Dendritic cell treated with granulocyte-macrophage colony-stimulating factor and Interleukin-4, amounts not matched to agents 40 ng/mL and 50 ng/mL, for 4 days (primary cell): ENCODE measurements around the gene DCC.

ENCODE experiments used
- H3K27ac Mint-ChIP-seq: one replicate; pipeline ENCODE4 v1.8.0; 2022; ENCODE audit warnings: mild to moderate bottlenecking, mixed read lengths
- H3K27me3 Mint-ChIP-seq: one replicate; pipeline ENCODE4 v1.8.0; 2022; ENCODE audit warnings: mild to moderate bottlenecking, mixed read lengths
- H3K36me3 Mint-ChIP-seq: one replicate; pipeline ENCODE4 v1.8.0; 2022; ENCODE audit warnings: low read depth, mixed read lengths
- H3K4me1 Mint-ChIP-seq: one replicate; pipeline ENCODE4 v1.8.0; 2022; ENCODE audit warnings: low read depth, mixed read lengths
- H3K4me3 Mint-ChIP-seq: one replicate; pipeline ENCODE4 v1.8.0; 2022; ENCODE audit warnings: mild to moderate bottlenecking, moderate library complexity, mixed read lengths
- H3K9me3 Mint-ChIP-seq: one replicate; pipeline ENCODE4 v1.8.0; 2022; ENCODE audit warnings: mixed read lengths
- intact Hi-C: fragments of 100-400 bp; cut with micrococcal nuclease; formaldehyde crosslinking; loops from one replicate; pipeline ENCODE4 v1.15.0; 2022

Gene DCC

DNA sequence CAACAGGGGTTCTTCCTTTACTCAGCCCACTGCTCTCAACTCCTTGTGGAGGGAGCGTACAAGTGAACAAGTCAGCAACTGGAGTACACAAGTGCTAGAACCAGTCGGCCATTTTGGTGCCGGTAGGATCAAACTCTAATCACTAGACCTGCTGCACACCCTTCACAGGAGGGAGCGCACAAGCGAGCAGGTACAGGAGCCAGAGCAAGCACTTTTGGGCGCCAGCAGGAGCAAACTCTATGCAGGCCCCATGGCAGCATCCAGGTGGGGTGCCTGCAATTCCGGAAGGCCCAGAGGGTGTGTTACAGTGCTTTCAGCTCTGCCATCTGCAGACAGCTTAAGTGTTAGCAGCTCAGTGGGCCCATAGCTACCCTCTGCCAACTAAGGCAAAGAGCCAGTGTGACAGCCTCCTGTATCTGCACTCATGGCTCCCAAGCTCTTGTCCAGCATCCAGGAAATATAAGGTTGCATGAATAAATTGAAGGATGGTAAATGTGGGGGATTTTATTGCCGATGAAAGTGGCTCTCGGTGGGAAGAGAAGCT lies 426.1 kb downstream of the DCC start:
- no peaks in the 10 kb centered on the region for H3K27me3 Mint-ChIP-seq
- H3K36me3 Mint-ChIP-seq, result no peaks in the 10 kb centered on the region
- H3K27ac Mint-ChIP-seq, result no peak overlapping the region
- H3K4me1 Mint-ChIP-seq, result no peaks in the 10 kb centered on the region
- peaks cover 34% of the 10 kb centered on the region for H3K9me3 Mint-ChIP-seq
- intact Hi-C loops, result no loop called here
- H3K4me3 Mint-ChIP-seq, result no peak overlapping the region

DNA sequence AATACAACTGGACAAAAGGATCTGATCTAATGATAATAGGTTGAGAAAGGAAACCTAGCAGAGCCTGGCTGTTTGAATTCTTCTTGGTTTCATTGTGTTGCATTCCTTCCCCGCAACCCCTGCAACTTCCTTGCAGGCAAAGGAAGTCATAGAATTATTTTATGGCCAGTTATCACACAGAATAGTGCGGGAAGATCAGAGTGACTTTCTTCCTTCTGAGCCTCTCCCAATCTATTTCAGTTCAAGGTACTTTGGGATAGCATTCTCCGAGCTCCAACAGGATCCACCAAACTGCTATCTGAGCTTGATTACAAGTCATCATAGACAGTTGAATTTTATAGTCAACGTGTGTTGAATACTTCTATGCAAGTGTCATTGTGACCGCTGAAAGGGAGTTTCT lies 441.1 kb downstream of the DCC start:
- H3K36me3 Mint-ChIP-seq, result no peaks in the 10 kb centered on the region
- no peaks in the 10 kb centered on the region for H3K4me1 Mint-ChIP-seq
- no peaks in the 10 kb centered on the region for H3K27me3 Mint-ChIP-seq
- intact Hi-C loops, result loop anchor here (10.0 kb wide), 1 partner anchor 56 kb away; no protein-coding TSS in a partner anchor
- no peak overlapping the region for H3K27ac Mint-ChIP-seq
- H3K4me3 Mint-ChIP-seq, result no peak overlapping the region
- H3K9me3 Mint-ChIP-seq, result peaks cover 23% of the 10 kb centered on the region

DNA sequence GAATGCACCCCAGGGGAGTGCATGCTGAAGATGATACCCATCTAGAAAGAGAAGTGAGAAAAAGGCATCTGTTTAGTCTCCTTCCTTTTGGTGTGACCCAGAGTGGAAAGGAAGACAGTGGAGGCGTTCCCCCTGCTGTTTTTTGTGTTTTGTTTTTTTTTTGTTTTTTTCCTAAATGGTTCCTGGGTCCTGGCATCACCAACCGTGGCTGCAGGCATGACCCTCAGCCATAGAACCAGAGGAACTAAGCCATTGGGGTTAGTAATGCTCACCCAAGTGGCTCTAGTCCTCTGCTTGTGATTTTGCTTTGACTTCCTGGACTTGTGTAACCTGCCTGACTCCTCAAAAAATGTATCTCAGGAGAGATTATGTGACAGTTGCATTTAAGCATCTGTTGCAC lies 451.3 kb downstream of the DCC start:
- H3K4me1 Mint-ChIP-seq, result no peaks in the 10 kb centered on the region
- no peak overlapping the region for H3K27ac Mint-ChIP-seq
- intact Hi-C loops, result no loop called here

DNA sequence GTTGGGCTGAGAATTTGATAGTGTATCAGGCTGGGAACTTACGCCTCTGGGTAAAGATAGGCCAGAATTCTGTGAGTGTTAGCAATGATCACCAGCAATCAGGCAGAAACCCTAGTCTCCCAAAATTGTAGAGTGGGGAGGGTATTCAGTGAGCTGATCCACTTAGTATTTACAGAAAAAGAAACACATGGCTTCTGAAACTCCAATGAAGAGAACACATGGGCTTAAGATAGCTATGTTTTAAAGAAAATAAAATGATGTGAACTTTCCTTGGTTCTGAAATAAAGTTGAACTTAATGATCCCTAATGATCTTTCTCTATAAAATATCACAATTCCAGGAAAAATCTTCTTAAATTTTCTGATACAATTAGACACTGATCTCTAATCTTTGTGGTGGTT lies 472.8 kb downstream of the DCC start:
- no peaks in the 10 kb centered on the region for H3K36me3 Mint-ChIP-seq
- no peaks in the 10 kb centered on the region for H3K4me1 Mint-ChIP-seq
- no peaks in the 10 kb centered on the region for H3K27me3 Mint-ChIP-seq
- peaks cover 30% of the 10 kb centered on the region for H3K9me3 Mint-ChIP-seq
- H3K27ac Mint-ChIP-seq, result no peak overlapping the region
- no peak overlapping the region for H3K4me3 Mint-ChIP-seq
- intact Hi-C loops, result no loop called here

More for the DNA sequence above, 451.3 kb downstream of the DCC start:
- no peak overlapping the region for H3K4me3 Mint-ChIP-seq
- no peaks in the 10 kb centered on the region for H3K27me3 Mint-ChIP-seq
- no peaks in the 10 kb centered on the region for H3K36me3 Mint-ChIP-seq
- peaks cover 53% of the 10 kb centered on the region for H3K9me3 Mint-ChIP-seq

DNA sequence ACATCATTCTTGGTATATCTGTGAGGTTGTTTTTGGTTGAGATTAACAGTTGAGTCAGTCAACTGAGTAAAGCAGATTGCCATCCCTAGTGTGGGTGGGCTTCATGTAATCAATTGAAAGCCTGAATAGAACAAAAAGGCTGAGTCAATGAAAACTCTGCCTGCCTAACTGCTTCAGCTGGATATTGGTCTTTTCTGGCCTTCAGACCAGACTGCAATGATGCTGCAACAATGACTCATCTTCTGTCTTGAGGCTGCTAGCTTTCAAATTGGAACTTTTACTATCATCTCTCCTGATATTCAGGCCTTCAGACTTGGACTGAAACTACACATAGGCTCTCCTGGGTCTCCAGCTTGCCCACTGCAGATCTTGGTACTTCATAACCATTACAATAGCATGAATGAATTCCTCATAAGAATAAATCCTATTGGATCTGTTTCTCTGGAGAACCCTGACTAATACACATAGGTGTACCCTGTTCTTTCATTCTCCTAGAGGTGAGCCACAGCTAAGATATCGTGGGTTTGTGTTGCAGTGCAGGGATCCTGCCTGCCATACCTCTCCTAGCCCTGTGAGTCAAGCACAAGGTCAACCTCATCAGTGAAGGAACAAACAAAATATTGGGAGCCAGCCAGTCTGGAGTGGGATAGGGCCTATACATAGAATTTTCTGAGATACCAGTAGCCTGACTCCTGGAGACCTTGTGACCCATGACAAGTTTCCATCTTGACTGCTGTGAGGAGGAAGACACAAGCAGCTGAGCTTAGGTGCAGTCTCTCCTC lies 473.8 kb downstream of the DCC start:
- Mint-ChIP-seq H3K4me1 (no peaks in the 10 kb centered on the region), H3K36me3 (no peaks in the 10 kb centered on the region), H3K27me3 (no peaks in the 10 kb centered on the region), H3K4me3 (no peak overlapping the region), H3K27ac (no peak overlapping the region), H3K9me3 (peaks cover 30% of the 10 kb centered on the region)
- intact Hi-C loops, result no loop called here

DNA sequence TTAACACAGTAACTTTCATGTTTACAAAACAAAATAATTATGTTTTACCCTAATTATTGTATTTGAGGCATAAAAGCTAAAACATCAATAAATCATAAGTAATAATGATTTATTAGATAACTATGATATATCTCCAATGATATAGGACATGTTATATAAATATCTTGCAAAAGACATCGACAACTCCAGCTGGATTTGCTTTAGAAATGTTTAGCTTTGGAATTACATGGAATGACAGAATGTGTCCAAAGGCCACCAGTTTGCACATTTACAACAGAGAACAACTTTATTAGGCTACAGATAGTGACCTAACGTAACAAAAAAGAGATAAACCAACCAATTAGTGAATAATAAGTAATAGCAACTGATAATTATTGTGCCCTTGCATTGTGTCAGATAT lies 475.7 kb downstream of the DCC start:
- Mint-ChIP-seq H3K36me3 (no peaks in the 10 kb centered on the region), H3K27me3 (no peaks in the 10 kb centered on the region), H3K4me3 (no peak overlapping the region), H3K9me3 (peaks cover 16% of the 10 kb centered on the region), H3K4me1 (no peaks in the 10 kb centered on the region), H3K27ac (no peak overlapping the region)
- intact Hi-C loops, result no loop called here

DNA sequence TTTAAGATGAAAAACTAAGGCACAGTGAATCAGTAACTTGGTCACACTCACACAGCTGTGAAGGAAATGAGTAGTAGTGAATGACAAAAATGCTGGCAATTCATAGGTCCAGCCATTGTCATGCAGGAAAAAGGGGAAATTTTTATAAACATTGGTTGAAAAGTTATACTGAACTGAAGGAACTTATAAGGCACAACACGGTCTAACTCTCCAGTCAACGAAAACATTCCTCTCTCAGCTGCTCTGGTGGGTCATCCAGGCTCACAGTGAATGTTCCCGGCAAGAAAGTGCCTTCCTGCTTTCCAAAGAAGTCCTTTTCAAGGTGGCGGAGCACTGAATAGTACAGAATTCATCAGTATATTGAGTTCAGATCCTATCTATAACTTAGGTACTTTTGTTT lies 476.1 kb downstream of the DCC start:
- intact Hi-C loops, result no loop called here
- no peaks in the 10 kb centered on the region for H3K36me3 Mint-ChIP-seq
- H3K4me3 Mint-ChIP-seq, result no peak overlapping the region
- H3K27me3 Mint-ChIP-seq, result no peaks in the 10 kb centered on the region
- H3K4me1 Mint-ChIP-seq, result no peaks in the 10 kb centered on the region
- peaks cover 17% of the 10 kb centered on the region for H3K9me3 Mint-ChIP-seq
- H3K27ac Mint-ChIP-seq, result no peak overlapping the region

DNA sequence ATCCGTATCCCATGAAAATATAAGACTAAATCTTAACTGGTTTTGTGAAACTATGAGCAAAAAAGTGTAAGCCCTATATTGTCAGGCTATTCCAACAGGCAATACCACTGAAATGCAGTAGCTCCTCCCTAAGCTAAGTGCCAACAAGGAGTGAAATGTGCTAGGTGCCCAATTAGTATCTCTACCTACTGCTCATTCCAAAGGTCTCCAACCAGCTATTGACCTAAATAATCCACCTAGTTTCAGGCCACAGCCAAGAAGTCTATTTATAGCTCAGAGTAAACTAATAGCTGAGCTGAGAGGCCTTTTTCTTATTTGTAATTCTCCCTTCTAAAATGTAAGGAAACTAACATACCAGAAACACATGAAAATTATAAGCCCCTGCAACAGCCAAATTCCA lies 482.2 kb downstream of the DCC start:
- H3K9me3 Mint-ChIP-seq, result peaks cover 18% of the 10 kb centered on the region
- no peaks in the 10 kb centered on the region for H3K4me1 Mint-ChIP-seq
- intact Hi-C loops, result no loop called here
- H3K4me3 Mint-ChIP-seq, result no peak overlapping the region
- H3K27me3 Mint-ChIP-seq, result no peaks in the 10 kb centered on the region
- no peaks in the 10 kb centered on the region for H3K36me3 Mint-ChIP-seq
- no peak overlapping the region for H3K27ac Mint-ChIP-seq

DNA sequence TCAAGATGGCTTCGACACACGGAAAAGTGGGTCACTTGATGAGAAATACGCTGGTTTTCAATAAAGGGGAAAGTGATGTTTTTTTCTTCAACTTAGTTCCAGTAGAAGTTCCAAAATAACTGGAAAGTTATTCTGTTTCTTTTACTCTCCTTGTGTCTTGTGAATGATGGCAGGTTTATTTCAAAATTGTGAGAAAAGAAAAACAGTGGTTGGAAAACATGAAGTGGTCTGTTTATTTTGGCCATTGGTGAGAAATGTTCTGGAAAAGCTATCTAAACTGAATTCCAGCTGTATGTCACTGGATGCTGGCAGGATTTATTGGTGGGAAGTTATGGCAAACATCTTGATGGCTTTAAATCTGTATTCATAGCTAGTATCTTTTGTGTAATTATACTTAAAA lies 484.1 kb downstream of the DCC start:
- Mint-ChIP-seq H3K4me3 (no peak overlapping the region), H3K4me1 (no peaks in the 10 kb centered on the region), H3K27ac (no peak overlapping the region), H3K36me3 (no peaks in the 10 kb centered on the region), H3K27me3 (no peaks in the 10 kb centered on the region), H3K9me3 (peaks cover 18% of the 10 kb centered on the region)
- intact Hi-C loops, result no loop called here

DNA sequence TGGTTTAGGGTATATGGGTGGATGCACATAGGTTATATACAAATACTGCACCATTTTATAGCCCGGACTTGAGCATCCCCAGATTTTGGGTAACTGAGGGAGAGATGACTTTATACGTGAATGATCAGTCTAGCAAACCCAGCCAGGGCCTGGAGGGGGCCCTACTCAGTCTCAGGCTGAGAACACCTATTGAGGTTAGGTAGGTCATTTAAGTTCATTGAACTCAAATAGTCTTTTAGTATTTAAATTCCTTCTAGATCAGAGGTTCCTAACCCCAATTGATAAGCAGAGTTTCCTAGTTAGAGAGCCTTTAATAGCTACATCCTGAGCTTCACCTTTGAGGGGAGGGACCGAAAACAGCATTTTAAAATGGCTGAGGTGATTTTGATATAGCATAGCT lies 487.0 kb downstream of the DCC start:
- no peaks in the 10 kb centered on the region for H3K27me3 Mint-ChIP-seq
- H3K4me1 Mint-ChIP-seq, result no peaks in the 10 kb centered on the region
- intact Hi-C loops, result no loop called here
- H3K4me3 Mint-ChIP-seq, result no peak overlapping the region
- H3K36me3 Mint-ChIP-seq, result no peaks in the 10 kb centered on the region
- H3K9me3 Mint-ChIP-seq, result peaks cover 6% of the 10 kb centered on the region
- no peak overlapping the region for H3K27ac Mint-ChIP-seq

DNA sequence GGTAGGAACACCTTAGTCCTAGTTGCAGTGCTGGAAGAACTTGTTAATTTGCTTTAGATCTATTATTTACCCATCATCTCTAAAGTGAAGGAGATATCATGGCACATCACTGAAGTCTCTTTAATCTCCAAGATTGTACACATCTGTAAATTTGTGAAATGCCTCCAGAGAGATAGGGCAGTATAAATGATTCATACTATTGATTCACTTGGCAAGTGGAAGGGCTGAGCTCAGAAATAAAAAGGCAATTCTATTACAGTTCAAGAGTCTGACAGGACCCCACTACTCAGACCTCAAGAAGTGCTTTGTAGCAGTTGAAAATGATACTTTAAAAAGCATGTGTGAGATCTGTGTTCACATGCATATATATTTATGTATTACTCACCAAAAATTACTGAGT lies 489.3 kb downstream of the DCC start:
- Mint-ChIP-seq H3K4me1 (no peaks in the 10 kb centered on the region), H3K27ac (no peak overlapping the region), H3K9me3 (no peaks in the 10 kb centered on the region), H3K27me3 (no peaks in the 10 kb centered on the region), H3K36me3 (no peaks in the 10 kb centered on the region), H3K4me3 (no peak overlapping the region)
- intact Hi-C loops, result no loop called here

DNA sequence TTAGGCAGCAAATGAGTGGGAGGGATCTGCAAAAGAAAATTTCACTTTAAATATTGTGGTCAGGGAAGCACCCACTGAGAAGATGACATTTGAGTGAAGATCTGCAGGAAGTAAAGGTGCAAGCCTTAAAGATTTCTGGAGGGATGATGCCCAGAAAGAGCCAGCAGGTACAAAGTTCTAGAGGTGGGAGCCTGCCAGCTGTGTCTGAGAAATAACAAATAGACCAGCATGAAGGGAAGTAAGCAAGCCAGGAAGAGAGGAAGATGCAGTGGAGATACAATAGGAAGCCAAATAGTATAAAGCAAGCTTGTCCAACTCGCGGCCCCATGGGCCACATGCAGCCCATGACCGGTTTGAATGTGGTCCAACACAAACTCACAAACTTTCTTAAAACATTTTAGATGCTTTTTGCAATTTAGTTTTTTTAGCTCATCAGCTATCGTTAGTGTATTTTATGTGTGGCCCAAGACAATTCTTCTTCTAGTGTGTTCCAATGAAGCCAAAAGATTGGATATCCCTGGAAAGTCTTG lies 489.9 kb downstream of the DCC start:
- H3K27me3 Mint-ChIP-seq, result no peaks in the 10 kb centered on the region
- H3K36me3 Mint-ChIP-seq, result no peaks in the 10 kb centered on the region
- intact Hi-C loops, result no loop called here
- H3K4me3 Mint-ChIP-seq, result no peak overlapping the region
- H3K4me1 Mint-ChIP-seq, result no peaks in the 10 kb centered on the region
- no peak overlapping the region for H3K27ac Mint-ChIP-seq
- no peaks in the 10 kb centered on the region for H3K9me3 Mint-ChIP-seq

DNA sequence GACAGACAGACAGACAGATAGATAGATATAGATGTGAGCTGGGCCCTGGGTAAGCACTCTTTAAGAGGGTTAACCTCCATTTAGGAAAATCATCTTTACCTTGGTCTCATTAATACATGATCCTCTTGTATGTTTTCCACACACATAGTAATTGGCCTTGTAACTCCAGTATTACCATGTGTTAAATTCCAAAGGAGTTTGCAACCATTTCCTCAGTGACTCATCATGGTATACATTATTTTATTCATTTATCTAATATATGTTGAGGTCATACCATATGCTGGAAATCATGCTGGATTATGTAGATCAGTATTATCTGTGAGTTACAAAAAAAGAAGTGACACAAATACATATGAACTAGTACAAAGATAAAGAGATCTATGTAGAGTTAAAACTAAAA lies 504.3 kb downstream of the DCC start:
- no peaks in the 10 kb centered on the region for H3K36me3 Mint-ChIP-seq
- intact Hi-C loops, result no loop called here
- no peaks in the 10 kb centered on the region for H3K4me1 Mint-ChIP-seq
- H3K4me3 Mint-ChIP-seq, result no peak overlapping the region
- H3K27me3 Mint-ChIP-seq, result no peaks in the 10 kb centered on the region
- no peak overlapping the region for H3K27ac Mint-ChIP-seq
- no peaks in the 10 kb centered on the region for H3K9me3 Mint-ChIP-seq

DNA sequence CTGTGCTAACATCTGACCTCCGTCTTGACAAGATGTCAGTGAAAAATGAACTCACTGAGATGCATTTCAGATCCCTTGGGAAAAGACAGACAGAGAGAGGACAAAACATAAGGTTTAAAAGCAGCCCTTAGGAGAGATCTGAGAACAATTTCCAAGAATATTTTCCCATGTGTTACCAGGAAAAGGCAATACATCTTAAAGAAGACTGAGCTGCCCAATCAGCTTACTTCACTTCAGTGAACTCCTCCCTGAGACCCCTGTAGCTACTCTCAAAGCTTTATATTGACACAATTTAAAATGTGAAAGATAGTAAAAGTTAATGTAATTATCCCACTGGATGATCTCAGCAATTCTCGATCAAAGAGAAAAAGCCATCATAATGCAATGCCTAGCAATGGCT lies 505.0 kb downstream of the DCC start:
- intact Hi-C loops, result no loop called here

More for the DNA sequence above, 505.0 kb downstream of the DCC start:
- Mint-ChIP-seq H3K4me3 (no peak overlapping the region), H3K9me3 (no peaks in the 10 kb centered on the region), H3K27me3 (no peaks in the 10 kb centered on the region), H3K4me1 (no peaks in the 10 kb centered on the region), H3K36me3 (no peaks in the 10 kb centered on the region), H3K27ac (no peak overlapping the region)
